HepG2 (cell line): Measurements from ENCODE around the gene NPR3. TPM values are rescaled to one million over a fixed set of nuclear protein-coding genes. Genes with fewer than 3 reads are reported as not detected.

Experiments
- ATAC-seq: fragments of 200-7000 bp; cut with Tn5 transposase; 3 replicates; pipeline ENCODE4 v1.9.1; 2020; ENCODE audit warnings: mild to moderate bottlenecking, moderate library complexity
- BruUV-seq: library from RNA; stranded (reverse); fragments of 400-500 nt; replicated peaks from 2 replicates; lab custom pipeline; 2021; lab: Mats Ljungman, UMichigan
- CTCF ChIA-PET: fragments of 300-600 bp; formaldehyde crosslinking; extraction: SDS; loops from one replicate; lab custom pipeline; 2021; ENCODE audit warnings: low total read pairs, inconsistent platforms, low intra/inter-chr PET ratio; lab: Yijun Ruan, JAX
- POLR2A ChIA-PET: fragments of 350-600 bp; sonication (Branson Sonifier 250); formaldehyde crosslinking; loops from one replicate; lab custom pipeline; 2020; ENCODE audit warnings: antibody characterized with exemption, inconsistent platforms; lab: Yijun Ruan, JAX
- DNase-seq: peaks from one replicate; pipeline ENCODE4 v3.0.0-alpha.2; 2015; ENCODE audit warnings: low spot score
- FAIRE-seq: peaks from 3 replicates; lab custom pipeline; 2011; peaks lifted over from hg19 to GRCh38; lab: Jason Lieb, UNC
- H2AFZ ChIP-seq: one replicate; pipeline ENCODE4 v1.6.1; 2011; ENCODE audit warnings: low read length, inconsistent platforms
- H3K27ac ChIP-seq: fragments of 300-600 bp; 3 replicates; pipeline ENCODE4 v1.8.0; 2011; ENCODE audit warnings: mixed run types, mild to moderate bottlenecking, mixed read lengths, low read length, inconsistent platforms; ENCODE audit not compliant: insufficient read depth; ENCODE audit errors: extremely low read length
- H3K27me3 ChIP-seq, 2 experiments: fragments of 200-600 bp in 1 of 2; 2 replicates in 1 of 2; 3 replicates in 1 of 2; pipeline versions ENCODE4 v1.6.0 to v1.8.0; 2011; ENCODE audit warnings: low read length in 2 of 2, mild to moderate bottlenecking in 2 of 2, moderate library complexity in 2 of 2, inconsistent platforms in 1 of 2; ENCODE audit not compliant: insufficient read depth in 2 of 2, control insufficient read depth in 1 of 2
- H3K36me3 ChIP-seq, 2 experiments: fragments of 200-600 bp in 1 of 2; replicated peaks in 1 of 2; 2 replicates in 1 of 2; 3 replicates in 1 of 2; pipeline versions ENCODE4 v1.5.1 to v1.8.0; 2011; ENCODE audit warnings: low read length in 2 of 2, inconsistent platforms in 1 of 2; ENCODE audit not compliant: insufficient read depth in 2 of 2, control insufficient read depth in 1 of 2
- H3K4me1 ChIP-seq: 2 replicates; pipeline ENCODE4 v1.5.1; 2012; ENCODE audit warnings: low read length, inconsistent platforms; ENCODE audit not compliant: insufficient read depth
- H3K4me2 ChIP-seq: 2 replicates; pipeline ENCODE4 v1.6.0; 2011; ENCODE audit warnings: low read depth, low read length, inconsistent platforms
- H3K4me3 ChIP-seq, 3 experiments: fragments of 200-600 bp in 1 of 3; sonication (generic), shearing (Covaris generic) in 1 of 3; replicated peaks in 1 of 3; 2 replicates each; pipeline ENCODE4 v1.5.1; 2011 to 2016; ENCODE audit warnings: low read length in 3 of 3, inconsistent platforms in 2 of 3, low read depth in 2 of 3, mild to moderate bottlenecking in 2 of 3, control low read depth in 1 of 3, mixed read lengths in 1 of 3; ENCODE audit not compliant: insufficient read depth in 1 of 3
- H3K79me2 ChIP-seq: one replicate; pipeline ENCODE4 v1.6.1; 2011; ENCODE audit warnings: low read length, inconsistent platforms; ENCODE audit not compliant: insufficient read depth
- H3K9ac ChIP-seq: 2 replicates; pipeline ENCODE4 v1.6.0; 2011; ENCODE audit warnings: mild to moderate bottlenecking, low read depth, low read length, inconsistent platforms; ENCODE audit not compliant: insufficient read depth
- H3K9me3 ChIP-seq: 2 replicates; pipeline ENCODE4 v1.5.1; 2012; ENCODE audit warnings: mild to moderate bottlenecking, low read length
- H4K20me1 ChIP-seq: 2 replicates; pipeline ENCODE4 v1.6.0; 2011; ENCODE audit warnings: inconsistent platforms, mild to moderate bottlenecking, low read length, moderate library complexity; ENCODE audit not compliant: insufficient read depth
- ATF5 ChIP-seq: sonication (generic); formaldehyde crosslinking; IDR thresholded peaks from 2 replicates; pipeline ENCODE4 v1.4.0; 2020; ENCODE audit warnings: mild to moderate bottlenecking, low read depth, missing genetic modification reagents
- CSRNP2 ChIP-seq: sonication (generic); formaldehyde crosslinking; conservative IDR thresholded peaks from 2 replicates; pipeline ENCODE4 v1.8.0; 2022; ENCODE audit warnings: low read depth, missing genetic modification reagents
- CTCF ChIP-seq: sonication (generic); formaldehyde crosslinking; IDR thresholded peaks from 2 replicates; pipeline ENCODE4 v1.5.0; 2020; ENCODE audit warnings: mild to moderate bottlenecking, missing genetic modification reagents, moderate library complexity
- PRPF4 ChIP-seq: fragments of 200-400 bp; formaldehyde crosslinking; IDR thresholded peaks from 2 replicates; pipeline ENCODE4 v1.6.1; 2016; ENCODE audit warnings: low read length, low read depth; ENCODE audit not compliant: poor library complexity, severe bottlenecking
- SMAD1 ChIP-seq: sonication (generic); formaldehyde crosslinking; IDR thresholded peaks from 2 replicates; pipeline ENCODE4 v1.4.0; 2020; ENCODE audit warnings: missing genetic modification reagents, low read depth, mild to moderate bottlenecking, borderline replicate concordance
- ZNF12 ChIP-seq: sonication (generic); formaldehyde crosslinking; IDR thresholded peaks from 2 replicates; pipeline ENCODE4 v1.5.0; 2020; ENCODE audit warnings: missing genetic modification reagents
- ZNF570 ChIP-seq: sonication (generic); formaldehyde crosslinking; IDR thresholded peaks from 2 replicates; pipeline ENCODE4 v1.4.0; 2020; ENCODE audit warnings: mild to moderate bottlenecking, missing genetic modification reagents, borderline replicate concordance
- ZNF792 ChIP-seq: IDR thresholded peaks from 2 replicates; pipeline ENCODE4 v1.6.1; 2016
- WGBS: methylation state at CpG from one replicate; pipeline ENCODE4 v1.1.6; 2017; ENCODE audit warnings: low lambda C conversion rate; 5-methylcytosine and 5-hydroxymethylcytosine counted together
- in situ Hi-C: cut with HindIII; loops from 2 replicates; pipeline ENCODE4 v1.10.0; 2017; ENCODE audit warnings: low pct_unique_long_range_greater_than_20kb; ENCODE audit not compliant: extremely low pct_ligation_motif_present
- intact Hi-C: fragments of 100-400 bp; cut with micrococcal nuclease; formaldehyde crosslinking; loops from one replicate; pipeline ENCODE4 v1.10.0; 2022; ENCODE audit not compliant: unreplicated experiment
- polyA plus RNA-seq, 8 experiments: library from polyadenylated mRNA; depleted of rRNA in 3 of 8; stranded (reverse) in 7 of 8; unstranded in 1 of 8; fragments of >200 nt; fragmentation: Illumina TruSeq in 4 of 8; extraction: Trizol in 4 of 8; gene quantifications; 2 replicates each; pipeline versions ENCODE4 v1.2.1 to v1.2.3, GENCODE V29; 2011 to 2016; ENCODE audit warnings: low read depth in 4 of 8, missing spikeins in 1 of 8, mixed read lengths in 1 of 8; ENCODE audit not compliant: insufficient read depth in 1 of 8
- total RNA-seq, 5 experiments: library from RNA; depleted of rRNA; stranded (reverse); fragments of >200 nt; fragmentation: Illumina TruSeq; extraction: Trizol; gene quantifications; 2 replicates each; pipeline ENCODE4 v1.2.3, GENCODE V29; 2016; ENCODE audit warnings: low read depth in 1 of 5
- TF ChIP-seq, protein P1 (sequence below): sonication (generic); formaldehyde crosslinking; IDR thresholded peaks from 2 replicates; pipeline ENCODE4 v1.4.0; 2020; ENCODE audit warnings: missing genetic modification reagents
- TF ChIP-seq, protein P2 (sequence below): sonication (generic); formaldehyde crosslinking; IDR thresholded peaks from 2 replicates; pipeline ENCODE4 v1.5.0; 2020; ENCODE audit warnings: missing genetic modification reagents, mild to moderate bottlenecking, borderline replicate concordance

NPR3 gene
- total and polyA plus RNA-seq, 2 of the 13 experiments (the other 11 are each of a cell fraction or from before 2014, with no cell fraction given) = 0.01 TPM; not detected in 1

DNA sequence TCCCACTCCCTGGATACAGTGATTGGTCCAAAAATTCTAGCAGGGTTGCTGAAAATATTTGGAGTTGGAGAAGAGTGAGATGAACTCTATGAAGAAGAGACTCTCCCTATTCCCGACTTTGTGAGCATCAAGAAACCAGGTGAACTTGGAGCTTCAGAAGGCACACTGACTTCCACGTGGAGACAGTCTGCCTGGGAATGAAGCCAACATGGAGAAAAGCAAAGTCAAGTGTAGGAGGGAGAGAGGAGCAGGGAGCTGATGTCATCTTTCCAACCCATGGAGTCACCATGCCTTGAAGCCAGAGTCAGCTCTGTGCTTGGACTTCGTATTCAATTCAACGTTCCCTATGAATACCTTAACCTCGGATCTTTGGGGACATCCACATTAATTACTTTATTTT is 125.1 kb downstream of the NPR3 start (continued):
- TF ChIP-seq CTCF = no peak

DNA sequence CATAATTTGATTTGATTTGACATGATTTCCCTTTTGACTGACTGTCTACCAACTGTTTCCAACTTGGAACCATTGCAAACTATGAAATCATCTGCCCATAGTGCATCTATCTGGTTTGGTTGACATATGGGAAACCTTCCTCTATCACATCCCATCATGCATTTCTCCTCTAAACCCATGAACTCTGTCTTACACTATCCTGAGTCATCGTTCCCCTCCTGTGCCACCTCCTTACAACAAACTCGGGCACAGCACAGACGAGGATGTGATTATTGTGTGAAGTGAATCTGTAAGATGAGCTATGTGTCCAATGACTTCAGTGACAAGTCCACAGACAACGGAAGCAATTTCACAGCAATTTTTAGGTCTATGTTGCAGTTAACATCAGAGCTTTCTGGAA is 126.1 kb downstream of the NPR3 start:
- no peak overlapping the region for H3K27ac ChIP-seq
- ATAC-seq = no peak
- FAIRE-seq = no peak
- H3K79me2 ChIP-seq = no peaks in the 10 kb centered on the region
- no peak overlapping the region for H3K9ac ChIP-seq
- no peaks in the 10 kb centered on the region for H4K20me1 ChIP-seq
- 12% methylated on average over 4 of the region's 4 CpGs for WGBS
- no peak for DNase-seq
- no TSS peak for BruUV-seq
- no peak overlapping the region for H3K4me2 ChIP-seq
- H3K36me3 ChIP-seq = no peaks in the 10 kb centered on the region
- intact Hi-C loops = no loop called here
- no peaks in the 10 kb centered on the region; a peak in 1 of 5 replicates for H3K27me3 ChIP-seq
- POLR2A ChIA-PET = no interaction called here
- TF ChIP-seq, protein P1, sequence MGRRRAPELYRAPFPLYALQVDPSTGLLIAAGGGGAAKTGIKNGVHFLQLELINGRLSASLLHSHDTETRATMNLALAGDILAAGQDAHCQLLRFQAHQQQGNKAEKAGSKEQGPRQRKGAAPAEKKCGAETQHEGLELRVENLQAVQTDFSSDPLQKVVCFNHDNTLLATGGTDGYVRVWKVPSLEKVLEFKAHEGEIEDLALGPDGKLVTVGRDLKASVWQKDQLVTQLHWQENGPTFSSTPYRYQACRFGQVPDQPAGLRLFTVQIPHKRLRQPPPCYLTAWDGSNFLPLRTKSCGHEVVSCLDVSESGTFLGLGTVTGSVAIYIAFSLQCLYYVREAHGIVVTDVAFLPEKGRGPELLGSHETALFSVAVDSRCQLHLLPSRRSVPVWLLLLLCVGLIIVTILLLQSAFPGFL = no peak
- TF ChIP-seq SMAD1 = no peak
- TF ChIP-seq PRPF4 = no peak
- no peak for TF ChIP-seq ZNF570 (CRISPR knock-in tag)
- TF ChIP-seq ZNF12 (CRISPR knock-in tag) = no peak
- TF ChIP-seq ATF5 (CRISPR knock-in tag) = no peak
- TF ChIP-seq ZNF792 (CRISPR knock-in tag) = no peak
- TF ChIP-seq, protein P2, sequence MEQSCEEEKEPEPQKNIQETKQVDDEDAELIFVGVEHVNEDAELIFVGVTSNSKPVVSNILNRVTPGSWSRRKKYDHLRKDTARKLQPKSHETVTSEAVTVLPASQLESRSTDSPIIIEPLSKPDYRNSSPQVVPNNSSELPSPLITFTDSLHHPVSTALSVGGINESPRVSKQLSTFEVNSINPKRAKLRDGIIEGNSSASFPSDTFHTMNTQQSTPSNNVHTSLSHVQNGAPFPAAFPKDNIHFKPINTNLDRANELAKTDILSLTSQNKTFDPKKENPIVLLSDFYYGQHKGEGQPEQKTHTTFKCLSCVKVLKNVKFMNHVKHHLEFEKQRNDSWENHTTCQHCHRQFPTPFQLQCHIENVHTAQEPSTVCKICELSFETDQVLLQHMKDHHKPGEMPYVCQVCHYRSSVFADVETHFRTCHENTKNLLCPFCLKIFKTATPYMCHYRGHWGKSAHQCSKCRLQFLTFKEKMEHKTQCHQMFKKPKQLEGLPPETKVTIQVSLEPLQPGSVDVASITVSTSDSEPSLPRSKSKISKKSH (CRISPR knock-in tag) = no peak
- no peak for TF ChIP-seq CSRNP2 (CRISPR knock-in tag)
- TF ChIP-seq, all 625 proteins: peak for 0
- H3K9me3 ChIP-seq = no peaks in the 10 kb centered on the region
- no peak overlapping the region for H2AFZ ChIP-seq
- H3K4me3 ChIP-seq = no peak overlapping the region
- H3K4me1 ChIP-seq = no peaks in the 10 kb centered on the region
- CTCF ChIA-PET = no interaction called here
- in situ Hi-C loops = no loop called here
